Measurements from ENCODE around the gene SETD5.
A peak's percentile ranks its signal among the peaks of the same experiment; 100 is the strongest.

SETD5 gene

GRCh38 chr3:9396301-9396631 is 1.1 kb upstream of the SETD5 start (continued):
- TF ChIP-seq CREB5 (CRISPR knock-in tag; IDR thresholded peaks at IDR 0.05; ENCODE audit: low read depth), result no peak

GRCh38 chr3:9396632-9397331 is 633 bp upstream of the SETD5 start:
- peak; percentile 85 for ATAC-seq

More at GRCh38 chr3:9396632-9397331, 633 bp upstream of the SETD5 start:
- TF ChIP-seq ZFP30 (CRISPR knock-in tag; IDR thresholded peaks at IDR 0.05) (peak; percentile 61), RARB (CRISPR knock-in tag; IDR thresholded peaks at IDR 0.05) (peak; percentile 73; the same call in 1 of the 2 replicates), CSRNP3 (CRISPR knock-in tag; IDR thresholded peaks at IDR 0.05) (peak; percentile 47), ESRRG (CRISPR knock-in tag; IDR thresholded peaks at IDR 0.05) (peak; percentile 72; the same call in 1 of the 2 replicates), POU6F1 (CRISPR knock-in tag; IDR thresholded peaks at IDR 0.05; ENCODE audit: borderline replicate concordance, low read depth) (no peak), SNAI2 (CRISPR knock-in tag; IDR thresholded peaks at IDR 0.05) (no peak), GLIS3 (CRISPR knock-in tag; IDR thresholded peaks at IDR 0.05) (peak; percentile 88), ZC3H10 (CRISPR knock-in tag; IDR thresholded peaks at IDR 0.05) (no peak), ZNF565 (CRISPR knock-in tag; conservative IDR thresholded peaks at IDR 0.05; ENCODE audit: low read depth) (no peak), ARNTL (CRISPR knock-in tag; IDR thresholded peaks at IDR 0.05; ENCODE audit: borderline replicate concordance, low read depth) (no peak), CSDC2 (CRISPR knock-in tag; IDR thresholded peaks at IDR 0.05) (no peak), ZFP3 (CRISPR knock-in tag; IDR thresholded peaks at IDR 0.05) (no peak), BACH2 (CRISPR knock-in tag; IDR thresholded peaks at IDR 0.05; ENCODE audit: borderline replicate concordance) (no peak), PPARA (CRISPR knock-in tag; IDR thresholded peaks at IDR 0.05; ENCODE audit: borderline replicate concordance) (no peak), ZNF8 (CRISPR knock-in tag; IDR thresholded peaks at IDR 0.05) (peak; percentile 8; the same call in 1 of the 2 replicates), CREB5 (CRISPR knock-in tag; IDR thresholded peaks at IDR 0.05; ENCODE audit: low read depth) (peak; percentile 84), ZNF70 (CRISPR knock-in tag; IDR thresholded peaks at IDR 0.05) (no peak), OSR1 (CRISPR knock-in tag; IDR thresholded peaks at IDR 0.05) (no peak), TCF4 (CRISPR knock-in tag; IDR thresholded peaks at IDR 0.05; ENCODE audit: borderline replicate concordance) (peak; percentile 45; the same call in 1 of the 2 replicates), ISL1 (CRISPR knock-in tag; IDR thresholded peaks at IDR 0.05) (no peak), TOX (CRISPR knock-in tag; IDR thresholded peaks at IDR 0.05; ENCODE audit: borderline replicate concordance) (peak; percentile 57), PATZ1 (CRISPR knock-in tag; IDR thresholded peaks at IDR 0.05; ENCODE audit: borderline replicate concordance) (peak; percentile 94), TSHZ2 (CRISPR knock-in tag; IDR thresholded peaks at IDR 0.05) (no peak)
